K562 (cell line): ENCODE data around the gene ENO2. TPM values are rescaled to one million over a fixed set of nuclear protein-coding genes. Genes with fewer than 3 reads are reported as not detected.
A peak's percentile ranks its signal among the peaks of the same experiment; 100 is the strongest.

ENCODE experiments used
- ATAC-seq: fragments of 200-7000 bp; cut with Tn5 transposase; 3 replicates; pipeline ENCODE4 v1.9.1; 2020; ENCODE audit warnings: moderate library complexity
- BruUV-seq: library from RNA; stranded (reverse); fragments of 400-500 nt; replicated peaks from 2 replicates; lab custom pipeline; 2021; lab: Mats Ljungman, UMichigan
- CTCF ChIA-PET: fragments of 300-600 bp; formaldehyde crosslinking; extraction: SDS; loops from one replicate; lab custom pipeline; 2021; ENCODE audit warnings: low intra/inter-chr PET ratio; lab: Yijun Ruan, JAX
- POLR2A ChIA-PET: fragments of 300-600, 350-650 bp; sonication (Branson Sonifier 250); formaldehyde crosslinking; extraction: SDS; loops from one replicate; lab custom pipeline; 2021; ENCODE audit warnings: antibody characterized with exemption, inconsistent platforms; lab: Yijun Ruan, JAX
- DNase-seq, 4 experiments: peaks; one replicate each; pipeline versions ENCODE4 v3.0.0 to v3.0.0-alpha.2; 2011 to 2018; ENCODE audit warnings: low spot score in 3 of 4, mixed read lengths in 3 of 4; ENCODE audit errors: extremely low read depth in 1 of 4
- FAIRE-seq: peaks from 2 replicates; lab custom pipeline; 2011; peaks lifted over from hg19 to GRCh38; lab: Jason Lieb, UNC
- H2AFZ ChIP-seq: 2 replicates; pipeline ENCODE4 v1.6.0; 2011; ENCODE audit warnings: low read depth, low read length, control low read depth, inconsistent platforms
- H3K27ac ChIP-seq: fragments of 200-600 bp; 3 replicates; pipeline ENCODE4 v1.8.0; 2011; ENCODE audit warnings: low read depth, mild to moderate bottlenecking, control low read depth, inconsistent platforms, low read length, moderate library complexity, mixed read lengths; ENCODE audit errors: extremely low read depth
- H3K27me3 ChIP-seq, 2 experiments: fragments of 300-600 bp in 1 of 2; 2 replicates in 1 of 2; 3 replicates in 1 of 2; pipeline versions ENCODE4 v1.6.0 to v1.8.0; 2011; ENCODE audit warnings: inconsistent platforms in 2 of 2, low read length in 2 of 2, mild to moderate bottlenecking in 1 of 2, mixed read lengths in 1 of 2, moderate library complexity in 1 of 2; ENCODE audit not compliant: control insufficient read depth in 2 of 2, insufficient read depth in 2 of 2
- H3K36me3 ChIP-seq: fragments of 300-600 bp; 3 replicates; pipeline ENCODE4 v1.8.0; 2011; ENCODE audit warnings: mild to moderate bottlenecking, low read length, inconsistent platforms; ENCODE audit not compliant: control insufficient read depth, insufficient read depth
- H3K4me1 ChIP-seq, 2 experiments: fragments of 200-600 bp in 1 of 2; replicated peaks in 1 of 2; 2 replicates in 1 of 2; 3 replicates in 1 of 2; pipeline versions ENCODE4 v1.5.1 to v1.8.0; 2011; ENCODE audit warnings: inconsistent platforms in 2 of 2, low read length in 2 of 2, mild to moderate bottlenecking in 1 of 2, mixed read lengths in 1 of 2, moderate library complexity in 1 of 2; ENCODE audit not compliant: control insufficient read depth in 2 of 2, insufficient read depth in 2 of 2
- H3K4me2 ChIP-seq: 2 replicates; pipeline ENCODE4 v1.6.1; 2011; ENCODE audit warnings: low read length, control low read depth, inconsistent platforms, mixed read lengths; ENCODE audit not compliant: insufficient read depth
- H3K4me3 ChIP-seq: fragments of 200-600 bp; sonication (generic), shearing (Covaris generic); 2 replicates; pipeline ENCODE4 v1.5.1; 2016; ENCODE audit warnings: control low read depth, inconsistent platforms
- H3K79me2 ChIP-seq: fragments of 200-600 bp; 3 replicates; pipeline ENCODE4 v1.8.0; 2011; ENCODE audit warnings: low read length, inconsistent platforms; ENCODE audit not compliant: control insufficient read depth, insufficient read depth
- H3K9ac ChIP-seq, 2 experiments: 2 replicates each; pipeline versions ENCODE4 v1.6.0 to v1.6.1; 2011; ENCODE audit warnings: low read depth in 2 of 2, low read length in 2 of 2, control low read depth in 1 of 2, inconsistent platforms in 1 of 2, mild to moderate bottlenecking in 1 of 2, mixed read lengths in 1 of 2; ENCODE audit not compliant: insufficient read depth in 1 of 2
- H3K9me1 ChIP-seq: one replicate; pipeline ENCODE4 v1.6.0; 2011; ENCODE audit warnings: inconsistent platforms, mild to moderate bottlenecking, low read length, moderate library complexity; ENCODE audit not compliant: control insufficient read depth, insufficient read depth
- H3K9me3 ChIP-seq: replicated peaks from 2 replicates; pipeline ENCODE4 v1.5.1; 2011; ENCODE audit warnings: low read depth, low read length, inconsistent platforms; ENCODE audit not compliant: control insufficient read depth, insufficient read depth
- H4K20me1 ChIP-seq: replicated peaks from 2 replicates; pipeline ENCODE4 v1.6.1; 2011; ENCODE audit warnings: low read length, inconsistent platforms, mixed read lengths; ENCODE audit not compliant: control insufficient read depth, insufficient read depth
- PHF8 ChIP-seq: fragments of 200-600 bp; sonication (generic); IDR thresholded peaks from 2 replicates; pipeline ENCODE4 v1.6.1; 2012; ENCODE audit warnings: mixed run types, mild to moderate bottlenecking, inconsistent platforms, low read length, moderate library complexity, borderline replicate concordance
- ZNF696 ChIP-seq: fragments of 250-450 bp; sonication (Bioruptor Pico); conservative IDR thresholded peaks from 2 replicates; pipeline ENCODE4 v1.4.0; 2020; ENCODE audit warnings: mild to moderate bottlenecking, moderate library complexity
- WGBS: fragments of 100-300 bp; shearing (Covaris generic); methylation state at CpG from one replicate; pipeline ENCODE4 v1.1.6; 2016; ENCODE audit warnings: low coverage, mixed read lengths; ENCODE audit not compliant: insufficient coverage; ENCODE audit errors: missing lambda C conversion rate; 5-methylcytosine and 5-hydroxymethylcytosine counted together
- in situ Hi-C: fragments of 300-500 bp; cut with MboI; formaldehyde crosslinking; loops from 4 replicates; pipeline ENCODE4 v1.15.0; 2018; ENCODE audit warnings: inconsistent platforms, mixed read lengths
- intact Hi-C: fragments of 100-400 bp; cut with micrococcal nuclease; formaldehyde crosslinking; loops from 2 replicates; pipeline ENCODE4 v1.14.2; 2022
- polyA plus RNA-seq, 8 experiments: library from polyadenylated mRNA; depleted of rRNA in 4 of 8; stranded (reverse) in 5 of 8; unstranded in 3 of 8; fragments of >200 nt; fragmentation: Nextera tagmentation in 2 of 8; fragmentation: Illumina TruSeq in 1 of 8; extraction: Ambion mirVana in 2 of 8; extraction: Trizol in 1 of 8; gene quantifications; 2 replicates each; pipeline versions ENCODE4 v1.2.1 to v1.2.3, GENCODE V29; 2011 to 2014; ENCODE audit warnings: inconsistent platforms in 1 of 8, missing spikeins in 1 of 8
- total RNA-seq, 7 experiments: library from RNA; depleted of rRNA in 6 of 7; stranded (reverse); fragments of >200 nt in 6 of 7; fragmentation: Illumina TruSeq in 2 of 7; extraction: Trizol in 2 of 7; gene quantifications; 2 replicates each; pipeline versions ENCODE4 v1.2.1 to v1.2.3, GENCODE V29; 2011 to 2021; ENCODE audit warnings: low replicate concordance in 1 of 7
- TF ChIP-seq, protein P1 (sequence below): IDR thresholded peaks from 2 replicates; pipeline ENCODE4 v1.6.1; 2011; ENCODE audit warnings: borderline replicate concordance, low read depth, mild to moderate bottlenecking, moderate library complexity, low read length; ENCODE audit not compliant: insufficient read depth, poor library complexity, severe bottlenecking

The ENO2 gene
- total and polyA plus RNA-seq, 9 of the 15 experiments (the other 6 are each of a cell fraction or from before 2014, with no cell fraction given): 10.9 to 43.3 (median 21.0) TPM

DNA sequence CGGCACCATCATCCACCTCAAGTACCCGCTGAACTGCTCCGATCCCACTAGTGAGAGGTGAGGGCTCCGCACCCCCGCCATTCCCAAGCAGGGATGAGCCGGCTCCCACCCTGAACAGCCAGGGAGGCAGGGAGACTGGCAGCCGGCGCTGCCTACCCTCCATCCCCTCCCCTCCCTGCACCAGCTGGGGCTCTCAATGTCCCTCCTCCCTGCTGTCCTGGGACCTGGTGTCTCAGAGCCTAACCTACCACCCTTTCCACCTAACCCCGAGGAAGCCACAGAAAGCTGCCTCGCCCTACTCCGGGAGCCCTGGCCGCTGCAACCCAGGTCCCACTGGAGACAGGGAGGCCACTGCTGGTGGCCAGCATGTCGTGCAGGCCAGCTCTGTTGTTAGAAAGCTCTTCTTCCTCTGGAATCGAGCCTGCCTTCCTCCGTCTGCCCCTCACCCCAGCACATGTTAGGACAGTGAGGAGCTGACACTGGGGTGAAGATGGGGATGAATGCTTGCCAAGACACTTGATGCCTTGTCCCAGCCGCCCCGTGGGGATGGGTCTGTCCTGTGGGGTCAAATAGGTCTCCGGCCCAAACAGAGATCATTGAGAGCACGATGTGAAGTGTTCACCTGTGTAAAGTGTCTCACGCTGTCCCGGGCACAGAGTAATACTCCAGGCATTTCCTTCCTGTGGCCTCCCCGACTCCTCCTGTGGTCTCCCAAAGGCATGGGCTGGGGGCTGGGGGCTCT lies 37.9 kb downstream of the ENO2 start:
- H3K4me1 ChIP-seq: peaks cover 8 to 54% of the 10 kb centered on the region in 2 experiments

DNA sequence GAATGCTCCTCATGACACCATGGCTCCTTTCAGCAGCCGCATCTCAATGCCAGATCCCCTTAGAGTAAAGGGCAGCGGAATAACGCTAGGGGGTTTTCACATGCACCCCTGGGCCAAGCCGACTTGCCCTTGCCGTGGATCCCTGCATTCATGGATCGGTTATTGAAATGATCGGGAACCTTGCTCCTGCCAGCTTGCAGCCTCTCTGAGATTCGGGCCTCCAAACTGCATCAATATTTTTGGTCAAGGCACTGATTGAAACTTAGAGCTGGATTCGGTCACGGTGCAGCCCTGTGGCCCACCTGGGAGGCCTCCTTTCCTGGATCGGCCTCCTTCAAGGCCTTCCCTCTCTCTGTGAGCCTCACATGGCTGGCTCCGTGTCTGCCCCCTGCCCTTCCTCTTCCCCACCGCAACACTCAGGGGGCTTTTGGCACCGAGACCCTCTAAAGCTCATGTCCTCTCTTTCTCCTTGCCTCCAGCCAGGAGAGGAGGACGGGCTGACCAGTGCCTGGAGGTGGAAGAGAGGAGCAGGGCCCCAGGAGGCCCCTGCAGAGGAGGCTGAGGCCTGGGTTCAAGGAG lies 38.6 kb downstream of the ENO2 start:
- H3K27me3 ChIP-seq: no peaks in the 10 kb centered on the region
- no peak for DNase-seq
- no peak overlapping the region for H3K4me3 ChIP-seq
- no peak overlapping the region for H2AFZ ChIP-seq
- H3K4me1 ChIP-seq: peaks cover 8 to 54% of the 10 kb centered on the region in 2 experiments
- BruUV-seq: no TSS peak
- no peak overlapping the region for H3K4me2 ChIP-seq
- H4K20me1 ChIP-seq: no peaks in the 10 kb centered on the region
- no peaks in the 10 kb centered on the region for H3K9me1 ChIP-seq
- TF ChIP-seq, protein P1, sequence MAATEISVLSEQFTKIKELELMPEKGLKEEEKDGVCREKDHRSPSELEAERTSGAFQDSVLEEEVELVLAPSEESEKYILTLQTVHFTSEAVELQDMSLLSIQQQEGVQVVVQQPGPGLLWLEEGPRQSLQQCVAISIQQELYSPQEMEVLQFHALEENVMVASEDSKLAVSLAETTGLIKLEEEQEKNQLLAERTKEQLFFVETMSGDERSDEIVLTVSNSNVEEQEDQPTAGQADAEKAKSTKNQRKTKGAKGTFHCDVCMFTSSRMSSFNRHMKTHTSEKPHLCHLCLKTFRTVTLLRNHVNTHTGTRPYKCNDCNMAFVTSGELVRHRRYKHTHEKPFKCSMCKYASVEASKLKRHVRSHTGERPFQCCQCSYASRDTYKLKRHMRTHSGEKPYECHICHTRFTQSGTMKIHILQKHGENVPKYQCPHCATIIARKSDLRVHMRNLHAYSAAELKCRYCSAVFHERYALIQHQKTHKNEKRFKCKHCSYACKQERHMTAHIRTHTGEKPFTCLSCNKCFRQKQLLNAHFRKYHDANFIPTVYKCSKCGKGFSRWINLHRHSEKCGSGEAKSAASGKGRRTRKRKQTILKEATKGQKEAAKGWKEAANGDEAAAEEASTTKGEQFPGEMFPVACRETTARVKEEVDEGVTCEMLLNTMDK: no peak
- 0 out of 2 replicates have a peak, but pooled peaks have one; percentile 6 for TF ChIP-seq PHF8
- FAIRE-seq: no peak
- in situ Hi-C loops (no loop called here), intact Hi-C loops (no loop called here)
- no peaks in the 10 kb centered on the region for H3K36me3 ChIP-seq
- ChIA-PET POLR2A (interaction anchor here (1.2 kb wide), 1 partner anchor 32 kb away, joined by 3 read pairs; no protein-coding TSS in a partner anchor), CTCF (no interaction called here)
- no peak overlapping the region for H3K27ac ChIP-seq
- peak overlapping the region in 1 of 2 experiments; percentile 60; a peak in 2 of 4 replicates for H3K9ac ChIP-seq
- no peaks in the 10 kb centered on the region for H3K9me3 ChIP-seq
- WGBS: 80% methylated on average over 4 of the region's 15 CpGs
- no peak for ATAC-seq
- no peaks in the 10 kb centered on the region for H3K79me2 ChIP-seq

More for the DNA sequence above, 37.9 kb downstream of the ENO2 start:
- TF ChIP-seq ZNF696: no peak
- no peak overlapping the region for H3K4me3 ChIP-seq
- H3K36me3 ChIP-seq: no peaks in the 10 kb centered on the region
- no peaks in the 10 kb centered on the region for H3K79me2 ChIP-seq
- no TSS peak for BruUV-seq
- ChIA-PET CTCF (interaction anchor here (0.5 kb wide), 1 partner anchor 21 kb away, joined by 5 read pairs; no protein-coding TSS in a partner anchor), POLR2A (interaction anchor here (0.7 to 1.2 kb wide), 2 partner anchors 9 to 31 kb away, joined by 3 read pairs; no protein-coding TSS in a partner anchor)
- H3K27me3 ChIP-seq: no peaks in the 10 kb centered on the region
- intact Hi-C loops: no loop called here
- H3K9me3 ChIP-seq: no peaks in the 10 kb centered on the region
- ATAC-seq (no peak), FAIRE-seq (no peak), DNase-seq (no peak)
- no peak overlapping the region for H2AFZ ChIP-seq
- H3K9me1 ChIP-seq: no peaks in the 10 kb centered on the region
- H3K9ac ChIP-seq: peak overlapping the region in 1 of 2 experiments; percentile 78; a peak in 2 of 4 replicates
- no peak overlapping the region for H3K4me2 ChIP-seq
- WGBS: 84% methylated on average over 9 of the region's 22 CpGs
- in situ Hi-C loops: no loop called here
- H4K20me1 ChIP-seq: no peaks in the 10 kb centered on the region
- no peak overlapping the region for H3K27ac ChIP-seq
